CD4-positive, alpha-beta memory T cell (primary cell): ENCODE measurements around the gene C1orf232. TPM values are rescaled to one million over a fixed set of nuclear protein-coding genes. Genes with fewer than 3 reads are reported as not detected.

Experiments used
- CTCF ChIA-PET: fragments of 350-600 bp; sonication (Branson Sonifier 250); formaldehyde crosslinking; loops from one replicate; lab custom pipeline; 2021; ENCODE audit warnings: inconsistent platforms; ENCODE audit not compliant: partially characterized antibody; lab: Charles Lee
- POLR2A ChIA-PET: fragments of 350-600 bp; sonication (Branson Sonifier 250); formaldehyde crosslinking; loops from one replicate; lab custom pipeline; 2021; ENCODE audit not compliant: partially characterized antibody; lab: Charles Lee
- DNase-seq, 5 donors: peaks; one replicate each; pipeline versions ENCODE4 v3.0.0 to v3.0.0-alpha.2; 2020 to 2022; ENCODE audit warnings: mixed read lengths in 1 of 5
- H3K27ac ChIP-seq: one replicate; pipeline ENCODE4 v1.7.0; 2013; ENCODE audit warnings: low read depth, low read length
- H3K27me3 ChIP-seq: 2 replicates; pipeline ENCODE4 v1.7.0; 2013; ENCODE audit warnings: mild to moderate bottlenecking, low read length, moderate library complexity; ENCODE audit not compliant: insufficient read depth
- H3K36me3 ChIP-seq: 2 replicates; pipeline ENCODE4 v1.7.0; 2013; ENCODE audit warnings: mild to moderate bottlenecking, low read length, moderate library complexity; ENCODE audit not compliant: insufficient read depth
- H3K4me1 ChIP-seq: 2 replicates; pipeline ENCODE4 v1.7.0; 2013; ENCODE audit warnings: mild to moderate bottlenecking, low read length, moderate library complexity; ENCODE audit not compliant: insufficient read depth
- H3K4me3 ChIP-seq, 2 donors: one replicate each; pipeline ENCODE4 v1.7.0; 2013; ENCODE audit warnings: low read length in 2 of 2, mild to moderate bottlenecking in 1 of 2
- H3K9me3 ChIP-seq, 2 donors: one replicate each; pipeline ENCODE4 v1.7.0; 2013; ENCODE audit warnings: low read length in 2 of 2, control low read depth in 1 of 2; ENCODE audit not compliant: control insufficient read depth in 1 of 2
- H3K27ac Mint-ChIP-seq, 7 donors: one replicate each; pipeline ENCODE4 v1.8.0; 2020 to 2021; ENCODE audit warnings: mixed read lengths in 7 of 7, mild to moderate bottlenecking in 6 of 7, inconsistent platforms in 3 of 7, moderate library complexity in 3 of 7
- H3K27me3 Mint-ChIP-seq, 2 donors: one replicate each; pipeline ENCODE4 v1.8.0; 2020 to 2021; ENCODE audit warnings: mixed read lengths in 2 of 2
- H3K36me3 Mint-ChIP-seq, 2 donors: one replicate each; pipeline ENCODE4 v1.8.0; 2020 to 2021; ENCODE audit warnings: mixed read lengths in 2 of 2, inconsistent platforms in 1 of 2, mild to moderate bottlenecking in 1 of 2
- H3K4me1 Mint-ChIP-seq, 4 donors: one replicate each; pipeline ENCODE4 v1.8.0; 2020 to 2021; ENCODE audit warnings: mixed read lengths in 4 of 4, mild to moderate bottlenecking in 1 of 4
- H3K4me3 Mint-ChIP-seq, 8 donors: one replicate each; pipeline ENCODE4 v1.8.0; 2020 to 2021; ENCODE audit warnings: mixed read lengths in 8 of 8, mild to moderate bottlenecking in 7 of 8, moderate library complexity in 6 of 8, inconsistent platforms in 3 of 8
- H3K9me3 Mint-ChIP-seq, 8 donors: one replicate each; pipeline ENCODE4 v1.8.0; 2020 to 2021; ENCODE audit warnings: mixed read lengths in 8 of 8, mild to moderate bottlenecking in 5 of 8, inconsistent platforms in 3 of 8, moderate library complexity in 1 of 8
- intact Hi-C: fragments of 100-400 bp; cut with micrococcal nuclease; formaldehyde crosslinking; loops from one replicate; pipeline ENCODE4 v1.15.1; 2023
- polyA plus RNA-seq, 2 donors: library from polyadenylated mRNA; unstranded; fragments of 300-500 nt; fragmentation: Illumina TruSeq; gene quantifications; one replicate each; pipeline ENCODE4 v1.2.3, GENCODE V29; 2021
- total RNA-seq, 2 experiments: library from RNA; stranded (reverse); gene quantifications; one replicate each; pipeline ENCODE4 v1.2.3, GENCODE V29; 2021

The C1orf232 gene
- total and polyA plus RNA-seq, 4 experiments from 2014 or later, result not detected

GRCh38 chr1:26124418-26125331 lies 44.1 kb downstream of the C1orf232 start:
- Mint-ChIP-seq H3K4me1 (peaks cover 36 to 56% (median 44%) of the 10 kb centered on the region in 4 donors), H3K27ac (peak overlapping the region; percentile 49 to 84 (median 78)), H3K36me3 (peaks cover 0 to 25% of the 10 kb centered on the region in 2 donors), H3K4me3 (peak overlapping the region in 4 of 8 donors; percentile 4 to 56 (median 40)), H3K27me3 (no peaks in the 10 kb centered on the region), H3K9me3 (no peaks in the 10 kb centered on the region)
- intact Hi-C loops, result loop anchor here (10.0 kb wide), 1 partner anchor 880 kb away; the partner anchor contains the start of gene RSRP1
- Histone ChIP-seq H3K4me3 (no peak overlapping the region), H3K27ac (peak overlapping the region; percentile 55), H3K27me3 (no peaks in the 10 kb centered on the region), H3K4me1 (peaks cover 63% of the 10 kb centered on the region), H3K9me3 (no peaks in the 10 kb centered on the region), H3K36me3 (no peaks in the 10 kb centered on the region)
- CTCF ChIA-PET, result interaction anchor here (1.0 to 11.2 kb wide), 7 partner anchors 9 to 110 kb away, joined by 3 to 199 read pairs (median 7); partner anchors contain the start of genes CEP85, PDIK1L and ZNF593
- POLR2A ChIA-PET, result interaction anchor here (9.5 kb wide), 1 partner anchor 13 kb away, joined by 189 read pairs; the partner anchor contains the start of gene PDIK1L
- no peak for DNase-seq

DNA sequence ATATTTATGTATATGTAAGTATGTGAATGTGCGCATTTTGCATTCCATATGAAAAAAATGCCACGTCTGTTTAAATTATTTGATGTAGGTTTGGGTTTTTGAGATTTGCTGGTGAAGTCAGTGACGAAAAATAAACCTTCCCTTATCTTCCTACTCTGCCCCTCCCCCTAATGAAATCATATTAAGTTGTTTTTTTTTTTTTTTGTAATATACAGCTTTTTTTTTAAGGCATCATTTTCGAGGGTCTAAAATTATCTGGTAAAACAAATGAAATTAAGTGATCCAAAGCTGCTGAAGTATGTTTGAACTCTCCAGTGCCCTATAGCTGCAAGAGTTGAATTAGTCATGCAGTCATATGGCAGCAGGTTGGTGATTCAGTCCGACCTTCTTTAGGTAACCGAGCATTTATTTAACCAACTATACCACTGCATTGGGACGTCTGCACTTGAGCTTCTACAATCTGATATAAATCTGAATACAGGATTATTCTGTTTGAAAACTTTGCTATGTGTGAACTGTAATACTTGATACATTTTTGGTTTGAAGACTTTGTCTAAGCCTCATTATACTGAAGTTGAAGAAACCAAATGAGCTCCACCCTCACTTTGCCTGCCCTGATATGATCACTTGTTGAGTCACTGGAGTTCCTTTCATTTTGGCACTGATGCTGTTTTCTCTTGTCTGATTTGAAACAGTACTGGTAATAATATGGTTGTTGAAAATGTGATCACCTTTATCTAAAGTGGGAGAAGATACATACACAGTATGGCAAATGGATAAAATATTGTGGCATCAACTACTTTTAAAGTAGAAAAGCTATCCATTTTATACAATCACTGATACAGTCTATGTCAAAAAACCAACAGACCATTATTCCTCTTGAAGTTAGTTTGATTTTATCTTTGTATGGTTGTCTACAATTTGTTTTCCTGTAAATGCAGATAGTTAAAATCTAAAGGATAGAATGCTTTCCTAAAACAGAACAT lies 45.5 kb downstream of the C1orf232 start:
- Mint-ChIP-seq H3K27me3 (no peaks in the 10 kb centered on the region), H3K36me3 (peaks cover 5 to 39% of the 10 kb centered on the region in 2 donors), H3K4me3 (peak overlapping the region in 5 of 8 donors; percentile 2 to 60 (median 9)), H3K4me1 (peaks cover 33 to 52% (median 41%) of the 10 kb centered on the region in 4 donors), H3K27ac (peak overlapping the region; percentile 37 to 88 (median 66)), H3K9me3 (no peaks in the 10 kb centered on the region)
- Histone ChIP-seq H3K36me3 (peaks cover 11% of the 10 kb centered on the region), H3K27me3 (no peaks in the 10 kb centered on the region), H3K4me1 (peaks cover 58% of the 10 kb centered on the region), H3K4me3 (no peak overlapping the region), H3K27ac (no peak overlapping the region), H3K9me3 (no peaks in the 10 kb centered on the region)
- DNase-seq, result peak in 2 of 5 donors; percentile 16 to 30
- ChIA-PET CTCF (interaction anchor here (0.9 to 11.2 kb wide), 9 partner anchors 8 to 126 kb away, joined by 3 to 199 read pairs (median 4); partner anchors contain the start of genes CEP85, PAFAH2, PDIK1L and ZNF593), POLR2A (interaction anchor here (1.2 to 9.5 kb wide), 5 partner anchors 11 to 309 kb away, joined by 3 to 189 read pairs (median 4); partner anchors contain the start of genes DHDDS and PDIK1L)
- intact Hi-C loops, result loop anchor here (10.0 kb wide), 1 partner anchor 878 kb away; the partner anchor contains the start of gene RSRP1

DNA sequence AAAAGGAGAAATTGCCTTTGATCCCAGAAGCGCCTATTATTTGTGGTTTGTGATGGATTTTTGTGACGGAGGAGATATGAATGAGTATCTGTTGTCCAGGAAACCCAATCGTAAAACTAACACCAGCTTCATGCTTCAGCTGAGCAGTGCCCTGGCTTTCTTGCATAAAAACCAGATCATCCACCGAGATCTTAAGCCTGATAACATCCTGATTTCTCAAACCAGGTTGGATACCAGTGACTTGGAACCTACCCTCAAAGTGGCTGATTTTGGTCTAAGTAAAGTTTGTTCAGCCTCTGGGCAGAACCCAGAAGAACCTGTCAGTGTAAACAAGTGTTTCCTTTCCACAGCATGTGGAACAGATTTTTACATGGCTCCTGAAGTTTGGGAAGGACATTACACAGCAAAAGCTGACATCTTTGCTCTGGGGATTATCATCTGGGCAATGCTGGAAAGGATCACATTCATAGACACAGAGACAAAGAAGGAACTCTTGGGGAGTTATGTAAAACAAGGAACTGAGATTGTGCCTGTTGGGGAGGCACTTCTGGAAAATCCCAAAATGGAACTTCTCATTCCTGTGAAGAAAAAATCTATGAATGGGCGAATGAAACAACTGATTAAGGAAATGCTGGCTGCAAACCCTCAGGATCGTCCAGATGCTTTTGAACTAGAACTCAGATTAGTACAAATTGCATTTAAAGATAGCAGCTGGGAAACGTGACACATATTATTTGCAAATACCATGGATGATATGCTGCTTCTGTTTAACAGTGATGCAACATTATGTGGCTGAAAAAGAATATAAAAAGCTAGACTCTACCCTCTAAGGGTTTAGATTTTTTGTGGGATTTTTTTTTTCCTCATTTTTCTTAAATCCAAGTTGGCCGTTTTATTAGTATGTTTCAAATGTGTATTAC lies 46.6 kb downstream of the C1orf232 start:
- Histone ChIP-seq H3K9me3 (no peaks in the 10 kb centered on the region), H3K27ac (no peak overlapping the region), H3K36me3 (peaks cover 15% of the 10 kb centered on the region), H3K4me1 (peaks cover 46% of the 10 kb centered on the region), H3K4me3 (no peak overlapping the region), H3K27me3 (no peaks in the 10 kb centered on the region)
- H3K9me3 Mint-ChIP-seq, result no peaks in the 10 kb centered on the region
- H3K4me3 Mint-ChIP-seq, result no peak overlapping the region
- peaks cover 5 to 47% of the 10 kb centered on the region in 2 donors for H3K36me3 Mint-ChIP-seq
- ChIA-PET POLR2A (interaction anchor here (1.1 to 9.5 kb wide), 5 partner anchors 10 to 310 kb away, joined by 3 to 189 read pairs (median 4); partner anchors contain the start of genes DHDDS and PDIK1L), CTCF (interaction anchor here (0.7 to 11.2 kb wide), 6 partner anchors 10 to 112 kb away, joined by 3 to 199 read pairs (median 5); partner anchors contain the start of genes CEP85 and PDIK1L)
- peaks cover 21 to 41% (median 32%) of the 10 kb centered on the region in 4 donors for H3K4me1 Mint-ChIP-seq
- DNase-seq, result no peak
- intact Hi-C loops, result loop anchor here (10.0 kb wide), 1 partner anchor 877 kb away; the partner anchor contains the start of gene RSRP1
- H3K27me3 Mint-ChIP-seq, result no peaks in the 10 kb centered on the region
- H3K27ac Mint-ChIP-seq, result peak overlapping the region in 4 of 7 donors; percentile 13 to 83 (median 38)

DNA sequence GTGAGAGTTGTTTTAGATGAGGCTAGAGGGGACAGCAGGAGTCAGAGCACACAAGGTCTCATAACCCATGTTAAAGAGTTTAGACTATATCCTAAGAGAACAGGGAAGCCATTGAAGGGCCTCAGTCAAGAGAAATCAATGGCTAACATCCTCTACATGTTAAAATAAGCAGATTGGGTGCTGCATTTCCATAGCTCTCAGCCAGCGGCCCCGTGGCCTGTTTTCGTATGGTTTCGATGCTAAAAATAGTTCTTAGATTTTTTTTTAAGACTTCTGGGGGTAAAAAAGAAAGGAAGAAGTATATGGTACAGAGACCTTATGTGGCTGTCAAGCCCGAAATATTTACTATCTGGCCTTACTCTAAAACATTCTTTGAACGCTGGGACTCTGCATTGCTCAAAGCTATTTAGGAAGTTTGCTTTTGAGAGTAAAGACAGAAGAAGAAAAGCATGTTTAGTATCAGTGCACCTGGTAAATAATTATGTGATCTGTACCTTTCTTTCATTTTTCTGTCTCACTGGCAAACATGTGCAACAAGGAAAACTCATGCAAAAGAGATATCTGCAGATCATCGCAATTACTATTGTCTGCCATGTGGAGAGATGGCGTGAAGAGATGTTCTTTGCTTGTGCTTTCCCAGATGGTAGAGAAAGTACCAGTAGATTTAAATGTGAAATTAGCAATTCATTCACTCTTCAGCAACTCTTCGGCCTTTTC lies 48.7 kb downstream of the C1orf232 start:
- Mint-ChIP-seq H3K4me1 (peaks cover 15 to 25% (median 21%) of the 10 kb centered on the region in 4 donors), H3K4me3 (no peak overlapping the region)
- no peak for DNase-seq

DNA sequence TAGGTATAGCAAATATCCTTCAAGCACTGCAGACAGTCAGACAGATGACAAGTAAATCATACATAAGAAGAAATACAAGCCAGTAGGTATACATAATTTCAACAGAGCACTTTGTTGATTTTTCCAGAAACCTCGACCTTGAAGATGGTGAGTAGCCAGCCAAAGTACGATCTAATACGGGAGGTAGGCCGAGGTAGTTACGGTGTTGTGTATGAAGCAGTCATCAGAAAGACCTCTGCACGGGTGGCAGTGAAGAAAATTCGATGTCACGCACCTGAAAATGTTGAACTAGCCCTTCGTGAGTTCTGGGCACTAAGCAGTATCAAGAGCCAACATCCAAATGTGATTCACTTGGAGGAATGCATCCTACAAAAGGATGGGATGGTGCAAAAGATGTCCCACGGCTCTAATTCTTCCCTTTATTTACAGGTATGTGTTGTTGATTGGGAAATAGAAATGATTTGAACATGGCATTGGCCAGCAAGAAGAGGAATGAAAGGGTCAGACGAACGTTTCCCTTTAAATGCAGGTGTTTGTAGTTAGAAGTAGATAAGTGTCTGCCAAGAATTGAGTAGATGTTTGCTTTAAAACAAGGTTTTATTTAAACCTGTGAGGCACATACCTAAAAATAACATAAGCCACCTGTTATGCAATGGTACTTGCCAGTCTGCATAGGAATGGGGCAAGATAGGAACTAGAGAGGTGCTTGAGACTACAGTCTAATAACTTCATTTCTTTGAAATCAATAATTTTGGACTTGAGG lies 54.4 kb downstream of the C1orf232 start:
- peaks cover 12 to 46% of the 10 kb centered on the region in 2 donors for H3K36me3 Mint-ChIP-seq
- intact Hi-C loops, result no loop called here
- Histone ChIP-seq H3K4me3 (no peak overlapping the region), H3K36me3 (peaks cover 27% of the 10 kb centered on the region), H3K27ac (no peak overlapping the region), H3K27me3 (no peaks in the 10 kb centered on the region), H3K4me1 (peaks cover 34% of the 10 kb centered on the region), H3K9me3 (no peaks in the 10 kb centered on the region)
- peaks cover 15 to 45% (median 33%) of the 10 kb centered on the region in 4 donors for H3K4me1 Mint-ChIP-seq
- H3K27ac Mint-ChIP-seq, result peak overlapping the region in 3 of 7 donors; percentile 25 to 65 (median 41)
- H3K27me3 Mint-ChIP-seq, result no peaks in the 10 kb centered on the region
- no peak for DNase-seq
- CTCF ChIA-PET, result interaction anchor here (1.1 to 14.8 kb wide), 6 partner anchors 8 to 31 kb away, joined by 4 to 296 read pairs (median 12); no protein-coding TSS in a partner anchor
- H3K9me3 Mint-ChIP-seq, result no peaks in the 10 kb centered on the region
- peak overlapping the region in 5 of 8 donors; percentile 12 to 74 (median 17) for H3K4me3 Mint-ChIP-seq
- POLR2A ChIA-PET, result interaction anchor here (1.3 to 6.9 kb wide), 2 partner anchors 11 to 207 kb away, joined by 3 to 189 read pairs; no protein-coding TSS in a partner anchor

More for the DNA sequence above, 48.7 kb downstream of the C1orf232 start:
- Mint-ChIP-seq H3K9me3 (no peaks in the 10 kb centered on the region), H3K27ac (peak overlapping the region in 3 of 7 donors; percentile 8 to 80 (median 9)), H3K27me3 (no peaks in the 10 kb centered on the region), H3K36me3 (peaks cover 5 to 51% of the 10 kb centered on the region in 2 donors)
- intact Hi-C loops, result loop anchor here (10.0 kb wide), 1 partner anchor 875 kb away; the partner anchor contains the start of gene RSRP1
- ChIA-PET POLR2A (interaction anchor here (0.9 kb wide), 1 partner anchor 9 kb away, joined by 3 read pairs; no protein-coding TSS in a partner anchor), CTCF (interaction anchor here (1.0 kb wide), 1 partner anchor 25 kb away, joined by 4 read pairs; no protein-coding TSS in a partner anchor)
- no peak overlapping the region for H3K4me3 ChIP-seq
- H3K9me3 ChIP-seq, result no peaks in the 10 kb centered on the region
- no peaks in the 10 kb centered on the region for H3K27me3 ChIP-seq
- H3K36me3 ChIP-seq, result peaks cover 18% of the 10 kb centered on the region
- no peak overlapping the region for H3K27ac ChIP-seq
- peaks cover 28% of the 10 kb centered on the region for H3K4me1 ChIP-seq
